Measurements from ENCODE around the gene TYW1.
A peak's percentile ranks its signal among the peaks of the same experiment; 100 is the strongest.
"Not testable (repeated sequence)": the region's sequence is repeated elsewhere in the genome, so short reads cannot be mapped to it uniquely, and the experiment has no call there.

TYW1 gene

DNA sequence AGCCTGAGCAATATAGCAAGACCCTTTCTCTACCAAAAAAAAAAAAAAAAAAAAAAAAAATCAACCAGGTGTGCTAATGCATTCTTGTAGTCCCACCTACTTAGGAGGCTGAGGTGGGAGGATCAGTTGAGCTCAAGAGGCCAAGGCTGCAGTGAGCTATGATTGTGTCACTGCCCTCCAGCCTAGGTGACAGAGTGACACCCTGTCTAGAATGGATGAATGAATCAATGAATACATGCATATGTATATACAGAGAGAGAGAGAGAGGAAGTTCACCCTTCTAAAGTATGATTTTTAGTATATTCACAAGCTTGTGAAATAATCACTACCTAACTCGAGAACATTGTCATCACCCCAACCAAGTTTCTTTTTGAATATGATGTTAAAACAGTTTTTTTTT is 138.3 kb downstream of the TYW1 start:
- H3K9ac ChIP-seq (ENCODE audit: low read length); H3K4me1 ChIP-seq (ENCODE audit: control insufficient read depth, insufficient read depth, low read depth, low read length); H3K14ac ChIP-seq (ENCODE audit: low read length in 2 of 2); H3K4me2 ChIP-seq (ENCODE audit: low read length, poor library complexity, severe bottlenecking); H3K36me3 ChIP-seq (ENCODE audit: control insufficient read depth in 1 of 2, insufficient read depth in 2 of 2, low read depth in 1 of 2, low read length in 2 of 2); H2BK12ac ChIP-seq (ENCODE audit: low read length in 2 of 2); H3K27me3 ChIP-seq (ENCODE audit: control insufficient read depth in 1 of 2, insufficient read depth in 1 of 2, low read length in 2 of 2); H2AFZ ChIP-seq (ENCODE audit: low read depth, low read length); H2BK120ac ChIP-seq (ENCODE audit: low read depth, low read length); H2AK5ac ChIP-seq (ENCODE audit: low read length, severe bottlenecking); H3K23ac ChIP-seq (ENCODE audit: low read length in 2 of 2); H2BK15ac ChIP-seq (ENCODE audit: low read depth, poor library complexity, severe bottlenecking); H3K18ac ChIP-seq (ENCODE audit: low read depth in 1 of 2, low read length in 2 of 2); H4K8ac ChIP-seq (ENCODE audit: low read length); H3K79me1 ChIP-seq (replicated peaks; ENCODE audit: low read length, poor library complexity, severe bottlenecking); H3K27ac ChIP-seq (ENCODE audit: low read length, poor library complexity, severe bottlenecking); H4K91ac ChIP-seq (ENCODE audit: low read length); DNase-seq; H3K4me3 ChIP-seq (ENCODE audit: insufficient read depth in 1 of 2, low read depth in 1 of 2, low read length in 2 of 2); H2BK5ac ChIP-seq (ENCODE audit: low read depth, low read length, poor library complexity, severe bottlenecking); H3K4ac ChIP-seq (ENCODE audit: low read depth in 1 of 2, low read length in 2 of 2); H3K9me3 ChIP-seq (ENCODE audit: control insufficient read depth, low read length): not testable (repeated sequence)
- no CpG with 5 or more reads among the region's 1 CpG for WGBS

DNA sequence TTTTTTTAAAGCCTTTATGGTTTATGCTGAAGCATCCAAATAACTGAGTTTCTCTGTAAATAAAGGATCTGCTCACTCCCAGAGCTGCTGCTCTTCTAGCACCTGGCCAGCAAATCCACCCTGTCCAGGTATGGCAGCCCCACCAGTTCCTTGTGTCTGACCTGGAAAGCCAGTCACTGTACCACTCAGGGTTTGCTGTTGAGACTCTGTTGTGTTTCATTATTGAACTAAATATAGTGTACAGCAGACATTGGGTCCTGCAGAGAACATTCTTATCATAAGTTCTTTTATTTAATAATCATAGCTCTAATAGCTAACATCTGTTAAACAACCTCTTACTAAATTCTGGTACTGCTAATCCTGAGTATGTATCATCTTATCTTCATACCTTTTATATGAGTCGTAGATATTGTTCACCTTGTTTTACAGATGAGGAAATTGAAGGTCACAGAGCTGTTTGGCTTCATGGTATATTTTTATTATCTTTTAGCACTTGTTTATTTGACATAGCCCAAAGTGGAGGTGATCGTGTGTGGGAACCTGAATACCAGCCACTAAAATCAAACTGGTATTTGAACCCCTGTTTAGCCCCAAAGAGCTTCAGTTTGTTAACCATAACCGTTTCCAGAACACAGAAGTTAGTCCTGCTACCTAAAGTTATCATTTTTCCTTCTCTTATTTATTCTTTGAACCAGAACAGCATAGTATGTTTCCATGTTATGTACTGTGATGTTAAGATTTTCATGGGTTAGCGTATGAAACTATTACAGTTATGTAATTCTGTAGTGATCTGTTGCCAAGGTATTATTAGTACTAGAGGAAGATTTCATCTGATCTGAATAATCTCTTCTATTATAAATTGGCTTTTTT is 139.2 kb downstream of the TYW1 start:
- H3K79me1 ChIP-seq (replicated peaks; ENCODE audit: low read length, poor library complexity, severe bottlenecking); DNase-seq; H3K9me3 ChIP-seq (ENCODE audit: control insufficient read depth, low read length); H2BK12ac ChIP-seq (ENCODE audit: low read length in 2 of 2); H3K4me3 ChIP-seq (ENCODE audit: insufficient read depth in 1 of 2, low read depth in 1 of 2, low read length in 2 of 2); H4K91ac ChIP-seq (ENCODE audit: low read length); H3K23ac ChIP-seq (ENCODE audit: low read length in 2 of 2); H3K36me3 ChIP-seq (ENCODE audit: control insufficient read depth in 1 of 2, insufficient read depth in 2 of 2, low read depth in 1 of 2, low read length in 2 of 2); H3K4me1 ChIP-seq (ENCODE audit: control insufficient read depth, insufficient read depth, low read depth, low read length); H3K14ac ChIP-seq (ENCODE audit: low read length in 2 of 2); H3K4me2 ChIP-seq (ENCODE audit: low read length, poor library complexity, severe bottlenecking); H2BK120ac ChIP-seq (ENCODE audit: low read depth, low read length); H2AFZ ChIP-seq (ENCODE audit: low read depth, low read length); H4K8ac ChIP-seq (ENCODE audit: low read length); H3K9ac ChIP-seq (ENCODE audit: low read length); H3K27ac ChIP-seq (ENCODE audit: low read length, poor library complexity, severe bottlenecking); H2BK15ac ChIP-seq (ENCODE audit: low read depth, poor library complexity, severe bottlenecking); H3K4ac ChIP-seq (ENCODE audit: low read depth in 1 of 2, low read length in 2 of 2); H2BK5ac ChIP-seq (ENCODE audit: low read depth, low read length, poor library complexity, severe bottlenecking); H2AK5ac ChIP-seq (ENCODE audit: low read length, severe bottlenecking); H3K27me3 ChIP-seq (ENCODE audit: control insufficient read depth in 1 of 2, insufficient read depth in 1 of 2, low read length in 2 of 2): not testable (repeated sequence)
- WGBS = no CpG with 5 or more reads among the region's 4 CpGs
- H3K18ac ChIP-seq (ENCODE audit: low read depth in 1 of 2, low read length in 2 of 2) = peak overlapping the region in 1 of 2 experiments; percentile 40

DNA sequence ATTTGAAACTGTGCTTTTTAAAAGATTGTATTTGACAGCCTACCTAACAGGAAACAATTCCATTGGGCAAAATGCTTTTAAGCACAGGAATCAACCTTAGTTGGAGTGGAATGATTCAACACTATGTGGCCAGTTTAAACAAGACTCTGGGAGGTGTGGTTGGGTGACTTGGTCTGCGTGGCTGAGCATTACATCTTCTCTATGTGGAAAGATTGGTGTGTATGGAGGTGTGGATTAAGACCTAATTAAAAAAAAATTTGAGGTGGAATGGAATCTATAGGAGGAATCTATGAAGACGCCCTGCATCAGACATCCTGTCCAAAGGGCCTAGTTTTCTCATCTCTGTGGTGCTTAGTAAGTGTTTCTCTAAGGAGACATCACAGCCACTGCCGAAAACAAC is 140.9 kb downstream of the TYW1 start:
- not testable (repeated sequence) for H3K4me2 ChIP-seq (ENCODE audit: low read length, poor library complexity, severe bottlenecking); H3K9ac ChIP-seq (ENCODE audit: low read length); H2BK120ac ChIP-seq (ENCODE audit: low read depth, low read length); H3K23ac ChIP-seq (ENCODE audit: low read length in 2 of 2); H3K36me3 ChIP-seq (ENCODE audit: control insufficient read depth in 1 of 2, insufficient read depth in 2 of 2, low read depth in 1 of 2, low read length in 2 of 2); H3K9me3 ChIP-seq (ENCODE audit: control insufficient read depth, low read length); H3K4me3 ChIP-seq (ENCODE audit: insufficient read depth in 1 of 2, low read depth in 1 of 2, low read length in 2 of 2); H2BK5ac ChIP-seq (ENCODE audit: low read depth, low read length, poor library complexity, severe bottlenecking); H4K8ac ChIP-seq (ENCODE audit: low read length); H2BK12ac ChIP-seq (ENCODE audit: low read length in 2 of 2); H2AK5ac ChIP-seq (ENCODE audit: low read length, severe bottlenecking); H3K27ac ChIP-seq (ENCODE audit: low read length, poor library complexity, severe bottlenecking); H3K14ac ChIP-seq (ENCODE audit: low read length in 2 of 2); DNase-seq; H3K18ac ChIP-seq (ENCODE audit: low read depth in 1 of 2, low read length in 2 of 2); H3K27me3 ChIP-seq (ENCODE audit: control insufficient read depth in 1 of 2, insufficient read depth in 1 of 2, low read length in 2 of 2); H2BK15ac ChIP-seq (ENCODE audit: low read depth, poor library complexity, severe bottlenecking); H2AFZ ChIP-seq (ENCODE audit: low read depth, low read length); H4K91ac ChIP-seq (ENCODE audit: low read length); H3K79me1 ChIP-seq (replicated peaks; ENCODE audit: low read length, poor library complexity, severe bottlenecking); H3K4me1 ChIP-seq (ENCODE audit: control insufficient read depth, insufficient read depth, low read depth, low read length)
- 89% methylated on average over 3 of the region's 3 CpGs for WGBS
- peak overlapping the region in 1 of 2 experiments; percentile 41 for H3K4ac ChIP-seq (ENCODE audit: low read depth in 1 of 2, low read length in 2 of 2)

DNA sequence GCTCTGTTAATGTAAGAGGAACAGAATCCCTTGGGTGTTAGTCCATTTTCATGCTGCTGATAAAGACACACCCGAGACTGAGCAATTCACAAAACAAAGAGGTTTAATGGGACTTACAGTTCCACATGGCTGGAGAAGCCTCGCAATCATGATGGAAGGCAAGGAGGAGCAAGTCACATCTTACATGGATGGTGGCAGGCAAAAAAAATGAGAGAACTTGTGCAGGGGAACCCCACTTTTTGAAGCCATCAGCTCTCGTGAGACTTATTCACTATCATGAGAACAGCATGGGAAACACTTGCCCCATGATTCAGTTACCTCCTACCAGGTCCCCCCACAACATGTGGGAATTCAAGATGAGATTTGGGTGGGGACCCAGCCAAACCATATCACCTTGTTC is 143.2 kb downstream of the TYW1 start:
- H2BK5ac ChIP-seq (ENCODE audit: low read depth, low read length, poor library complexity, severe bottlenecking); H2AK5ac ChIP-seq (ENCODE audit: low read length, severe bottlenecking); H3K27me3 ChIP-seq (ENCODE audit: control insufficient read depth in 1 of 2, insufficient read depth in 1 of 2, low read length in 2 of 2); H2BK15ac ChIP-seq (ENCODE audit: low read depth, poor library complexity, severe bottlenecking); DNase-seq; H3K27ac ChIP-seq (ENCODE audit: low read length, poor library complexity, severe bottlenecking); H3K4me2 ChIP-seq (ENCODE audit: low read length, poor library complexity, severe bottlenecking); H3K23ac ChIP-seq (ENCODE audit: low read length in 2 of 2); H3K18ac ChIP-seq (ENCODE audit: low read depth in 1 of 2, low read length in 2 of 2); H2BK12ac ChIP-seq (ENCODE audit: low read length in 2 of 2); H3K9ac ChIP-seq (ENCODE audit: low read length); H4K8ac ChIP-seq (ENCODE audit: low read length); H3K36me3 ChIP-seq (ENCODE audit: control insufficient read depth in 1 of 2, insufficient read depth in 2 of 2, low read depth in 1 of 2, low read length in 2 of 2); H3K14ac ChIP-seq (ENCODE audit: low read length in 2 of 2); H2BK120ac ChIP-seq (ENCODE audit: low read depth, low read length); H4K91ac ChIP-seq (ENCODE audit: low read length); H3K4ac ChIP-seq (ENCODE audit: low read depth in 1 of 2, low read length in 2 of 2); H3K4me1 ChIP-seq (ENCODE audit: control insufficient read depth, insufficient read depth, low read depth, low read length); H2AFZ ChIP-seq (ENCODE audit: low read depth, low read length); H3K79me1 ChIP-seq (replicated peaks; ENCODE audit: low read length, poor library complexity, severe bottlenecking); H3K4me3 ChIP-seq (ENCODE audit: insufficient read depth in 1 of 2, low read depth in 1 of 2, low read length in 2 of 2); H3K9me3 ChIP-seq (ENCODE audit: control insufficient read depth, low read length): not testable (repeated sequence)
- WGBS = 100% methylated on average over 3 of the region's 3 CpGs
